ENCODE data around the gene ATP2A2. TPM values are rescaled to one million over a fixed set of nuclear protein-coding genes. Genes with fewer than 3 reads are reported as not detected.

ATP2A2 gene
- total and polyA plus RNA-seq, 2 of the 4 experiments (the other 2 are of a cell fraction) = 166 to 225 TPM

DNA sequence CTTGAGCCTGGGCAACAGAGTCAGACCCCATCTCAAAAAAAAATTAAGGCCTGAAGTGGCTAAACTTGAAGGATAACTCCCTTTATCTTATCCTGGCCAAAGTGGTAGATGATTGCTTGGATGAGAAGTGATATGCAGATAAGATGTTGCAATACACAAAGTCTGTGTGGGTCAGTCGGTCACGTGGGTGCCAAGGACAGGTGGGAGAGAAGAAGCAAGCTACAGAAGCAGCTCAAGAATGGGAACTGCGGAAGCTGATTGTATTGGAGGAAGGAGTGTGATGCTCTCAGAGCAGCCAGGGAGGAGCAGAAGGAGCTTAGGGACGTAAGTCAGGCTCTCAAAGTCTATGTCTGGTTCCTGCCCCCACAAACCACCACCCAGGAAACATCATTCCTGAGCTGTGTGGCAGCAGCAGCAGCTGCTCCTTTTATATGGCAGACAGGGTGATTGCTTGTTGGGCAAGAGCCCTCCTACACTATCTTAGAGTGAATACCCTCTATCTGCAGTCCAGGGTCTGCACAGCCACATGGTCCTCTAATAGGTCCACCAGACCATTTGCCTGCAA, 54.5 kb downstream of the ATP2A2 start:
- intact Hi-C loops (cut with micrococcal nuclease) (no loop called here), in situ Hi-C loops (cut with MboI; ENCODE audit: low sequenced_read_pairs) (no loop called here), dilution Hi-C loops (cut with HindIII; ENCODE audit: low sequenced_read_pairs, unreplicated experiment) (no loop called here)
- ChIA-PET POLR2A (ENCODE audit: unreplicated experiment) (no interaction called here), CTCF (no interaction called here)
- H3K23ac ChIP-seq (ENCODE audit: low read depth, low read length) = no peak overlapping the region
- WGBS, 2 experiments (ENCODE audit: extremely low coverage in 2 of 2, insufficient read length in 1 of 2) = 100% methylated on average over 2 of the region's 4 CpGs; no CpG with 5 or more reads in 1 of the 2 experiments
- peaks cover 58 to 79% of the 10 kb centered on the region in 2 experiments for H3K79me1 ChIP-seq (ENCODE audit: low read depth in 1 of 2, low read length in 2 of 2)
- H2AFZ ChIP-seq (replicated peaks; ENCODE audit: low read length, poor library complexity) = no peak overlapping the region
- DNase-seq (no peak), ATAC-seq (ENCODE audit: low read depth) (no peak)
- no peak overlapping the region for H3K18ac ChIP-seq (ENCODE audit: low read depth, low read length)
- no peak overlapping the region for H3K56ac ChIP-seq (ENCODE audit: extremely low read depth, insufficient read depth, low read length)
- no TSS peak for BruUV-seq (replicated peaks)
- no peak overlapping the region for H2BK120ac ChIP-seq (ENCODE audit: low read depth, low read length)
- no peak overlapping the region for H4K91ac ChIP-seq (ENCODE audit: insufficient read depth, low read depth, low read length)
- TF ChIP-seq, protein P1, sequence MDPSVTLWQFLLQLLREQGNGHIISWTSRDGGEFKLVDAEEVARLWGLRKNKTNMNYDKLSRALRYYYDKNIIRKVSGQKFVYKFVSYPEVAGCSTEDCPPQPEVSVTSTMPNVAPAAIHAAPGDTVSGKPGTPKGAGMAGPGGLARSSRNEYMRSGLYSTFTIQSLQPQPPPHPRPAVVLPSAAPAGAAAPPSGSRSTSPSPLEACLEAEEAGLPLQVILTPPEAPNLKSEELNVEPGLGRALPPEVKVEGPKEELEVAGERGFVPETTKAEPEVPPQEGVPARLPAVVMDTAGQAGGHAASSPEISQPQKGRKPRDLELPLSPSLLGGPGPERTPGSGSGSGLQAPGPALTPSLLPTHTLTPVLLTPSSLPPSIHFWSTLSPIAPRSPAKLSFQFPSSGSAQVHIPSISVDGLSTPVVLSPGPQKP (IDR thresholded peaks at IDR 0.05; ENCODE audit: borderline replicate concordance, low read depth, low read length) = no peak
- TF ChIP-seq, protein P2, sequence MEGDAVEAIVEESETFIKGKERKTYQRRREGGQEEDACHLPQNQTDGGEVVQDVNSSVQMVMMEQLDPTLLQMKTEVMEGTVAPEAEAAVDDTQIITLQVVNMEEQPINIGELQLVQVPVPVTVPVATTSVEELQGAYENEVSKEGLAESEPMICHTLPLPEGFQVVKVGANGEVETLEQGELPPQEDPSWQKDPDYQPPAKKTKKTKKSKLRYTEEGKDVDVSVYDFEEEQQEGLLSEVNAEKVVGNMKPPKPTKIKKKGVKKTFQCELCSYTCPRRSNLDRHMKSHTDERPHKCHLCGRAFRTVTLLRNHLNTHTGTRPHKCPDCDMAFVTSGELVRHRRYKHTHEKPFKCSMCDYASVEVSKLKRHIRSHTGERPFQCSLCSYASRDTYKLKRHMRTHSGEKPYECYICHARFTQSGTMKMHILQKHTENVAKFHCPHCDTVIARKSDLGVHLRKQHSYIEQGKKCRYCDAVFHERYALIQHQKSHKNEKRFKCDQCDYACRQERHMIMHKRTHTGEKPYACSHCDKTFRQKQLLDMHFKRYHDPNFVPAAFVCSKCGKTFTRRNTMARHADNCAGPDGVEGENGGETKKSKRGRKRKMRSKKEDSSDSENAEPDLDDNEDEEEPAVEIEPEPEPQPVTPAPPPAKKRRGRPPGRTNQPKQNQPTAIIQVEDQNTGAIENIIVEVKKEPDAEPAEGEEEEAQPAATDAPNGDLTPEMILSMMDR (conservative IDR thresholded peaks at IDR 0.05; ENCODE audit: low read depth, low read length) = no peak
- TF ChIP-seq POLR2A (IDR thresholded peaks at IDR 0.05; ENCODE audit: low read depth, low read length) (no peak), CEBPB (IDR thresholded peaks at IDR 0.05; ENCODE audit: low read depth, low read length) (peak; percentile 55), MAFK (IDR thresholded peaks at IDR 0.05; ENCODE audit: low read depth, low read length) (no peak)
- H3K4me1 ChIP-seq (ENCODE audit: control insufficient read depth, insufficient read depth, low read length) = peaks cover 2% of the 10 kb centered on the region; the same call in 1 of the 2 replicates
- peaks cover 62% of the 10 kb centered on the region for H4K20me1 ChIP-seq (ENCODE audit: insufficient read depth, low read length)
- no peak overlapping the region for H2BK5ac ChIP-seq (ENCODE audit: low read depth, low read length, poor library complexity, severe bottlenecking)
- no peaks in the 10 kb centered on the region for H3K27me3 ChIP-seq (ENCODE audit: control insufficient read depth, insufficient read depth, low read length)
- no peak overlapping the region for H3K4ac ChIP-seq (ENCODE audit: low read depth, low read length)
- H3K14ac ChIP-seq (replicated peaks; ENCODE audit: low read depth, low read length) = no peak overlapping the region
- H3K36me3 ChIP-seq (ENCODE audit: control insufficient read depth, insufficient read depth, low read length) = peaks cover 71% of the 10 kb centered on the region
- H4K5ac ChIP-seq (ENCODE audit: low read depth, low read length) = no peak overlapping the region
- H2BK20ac ChIP-seq (ENCODE audit: low read depth, low read length) = no peak overlapping the region
- no peak overlapping the region for H4K8ac ChIP-seq (ENCODE audit: low read depth in 2 of 2, low read length in 2 of 2)
- H3K4me3 ChIP-seq (ENCODE audit: insufficient read depth, low read depth, low read length) = no peak overlapping the region
- no peaks in the 10 kb centered on the region for H3K9me3 ChIP-seq (ENCODE audit: control insufficient read depth, insufficient read depth, low read length)
- peaks cover 17% of the 10 kb centered on the region; the same call in 1 of the 2 replicates for H3K9me1 ChIP-seq (ENCODE audit: insufficient read depth, low read length)
- no peak overlapping the region for H2AK9ac ChIP-seq (replicated peaks; ENCODE audit: low read depth, low read length, poor library complexity)
- H2BK15ac ChIP-seq (ENCODE audit: low read depth, low read length) = no peak overlapping the region
- no peak overlapping the region for H2AK5ac ChIP-seq (ENCODE audit: low read depth, low read length)
- no peak overlapping the region for H3K4me2 ChIP-seq (ENCODE audit: low read depth, low read length)
- no peak overlapping the region for H3K27ac ChIP-seq (ENCODE audit: insufficient read depth, low read length)
- no peak overlapping the region for H3K9ac ChIP-seq (ENCODE audit: low read depth, low read length)
